ENCODE data around the gene THEM4. TPM values are rescaled to one million over a fixed set of nuclear protein-coding genes. Genes with fewer than 3 reads are reported as not detected.

Gene THEM4
- total RNA-seq, 1 experiment from 2014 or later: 1.2 TPM

DNA sequence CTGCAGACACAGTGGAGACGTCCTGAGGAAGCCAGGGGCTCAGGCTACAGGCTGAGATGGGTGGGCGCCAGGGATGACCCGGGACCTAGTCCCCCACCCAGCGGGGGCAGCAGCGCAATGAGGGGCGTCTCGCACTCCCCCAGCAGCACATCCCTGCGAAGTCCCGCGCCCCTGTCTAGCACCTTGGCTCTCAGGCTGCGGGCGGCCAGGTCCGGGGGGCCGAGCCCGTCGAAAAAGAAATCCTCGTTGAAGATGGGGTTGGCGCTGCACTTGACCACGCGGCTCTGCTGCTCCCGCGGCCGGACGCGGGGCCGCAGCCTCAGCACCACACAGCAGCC lies 71.5 kb downstream of the THEM4 start:
- Histone ChIP-seq H3K27ac (ENCODE audit: low read depth, low read length, poor library complexity, severe bottlenecking) (no peak overlapping the region), H3K27me3 (replicated peaks; ENCODE audit: insufficient read depth, low read depth, low read length, poor library complexity) (peaks cover 47% of the 10 kb centered on the region), H3K4me1 (ENCODE audit: insufficient read depth, low read length, poor library complexity, severe bottlenecking) (peaks cover 10% of the 10 kb centered on the region), H3K9me3 (ENCODE audit: low read depth, low read length, poor library complexity, severe bottlenecking) (no peaks in the 10 kb centered on the region), H3K36me3 (ENCODE audit: insufficient read depth, low read length, poor library complexity, severe bottlenecking) (no peaks in the 10 kb centered on the region), H3K4me3 (ENCODE audit: low read depth, low read length, poor library complexity, severe bottlenecking) (peak overlapping the region; percentile 40)
- no peak for TF ChIP-seq EZH2 (IDR thresholded peaks at IDR 0.05; ENCODE audit: borderline replicate concordance, low read depth, low read length, poor library complexity, severe bottlenecking)
- TF ChIP-seq, protein P1, sequence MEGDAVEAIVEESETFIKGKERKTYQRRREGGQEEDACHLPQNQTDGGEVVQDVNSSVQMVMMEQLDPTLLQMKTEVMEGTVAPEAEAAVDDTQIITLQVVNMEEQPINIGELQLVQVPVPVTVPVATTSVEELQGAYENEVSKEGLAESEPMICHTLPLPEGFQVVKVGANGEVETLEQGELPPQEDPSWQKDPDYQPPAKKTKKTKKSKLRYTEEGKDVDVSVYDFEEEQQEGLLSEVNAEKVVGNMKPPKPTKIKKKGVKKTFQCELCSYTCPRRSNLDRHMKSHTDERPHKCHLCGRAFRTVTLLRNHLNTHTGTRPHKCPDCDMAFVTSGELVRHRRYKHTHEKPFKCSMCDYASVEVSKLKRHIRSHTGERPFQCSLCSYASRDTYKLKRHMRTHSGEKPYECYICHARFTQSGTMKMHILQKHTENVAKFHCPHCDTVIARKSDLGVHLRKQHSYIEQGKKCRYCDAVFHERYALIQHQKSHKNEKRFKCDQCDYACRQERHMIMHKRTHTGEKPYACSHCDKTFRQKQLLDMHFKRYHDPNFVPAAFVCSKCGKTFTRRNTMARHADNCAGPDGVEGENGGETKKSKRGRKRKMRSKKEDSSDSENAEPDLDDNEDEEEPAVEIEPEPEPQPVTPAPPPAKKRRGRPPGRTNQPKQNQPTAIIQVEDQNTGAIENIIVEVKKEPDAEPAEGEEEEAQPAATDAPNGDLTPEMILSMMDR (conservative IDR thresholded peaks at IDR 0.05; ENCODE audit: low read depth, low read length): no peak
- DNase-seq (ENCODE audit: low spot score): no peak
- BruUV-seq (replicated peaks): no TSS peak
- POLR2A ChIA-PET (ENCODE audit: low non-redundant PET): no interaction called here
- CTCF ChIA-PET: no interaction called here
- intact Hi-C loops (cut with micrococcal nuclease; ENCODE audit: unreplicated experiment): loop anchor here (5.0 kb wide), 1 partner anchor 306 kb away; no protein-coding TSS in a partner anchor

DNA sequence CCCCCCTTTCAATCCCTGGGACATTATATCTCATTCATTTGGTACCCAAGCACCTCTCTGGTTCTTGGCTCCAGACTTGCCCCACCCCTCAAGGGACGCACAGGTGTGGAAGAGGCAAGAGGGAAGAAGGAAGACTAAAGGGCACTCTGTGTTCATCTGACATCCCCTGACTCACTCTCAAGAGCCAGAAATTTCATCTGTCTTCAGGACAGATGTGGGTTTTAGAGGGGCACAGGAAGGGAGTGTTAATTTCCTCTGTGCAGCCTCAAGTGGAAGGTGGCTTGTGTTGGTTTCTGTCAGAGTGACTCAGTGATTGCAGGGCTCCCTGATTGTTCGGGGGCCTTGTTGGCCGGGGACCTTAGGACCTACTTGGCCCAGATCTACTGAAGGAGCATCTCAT lies 72.1 kb downstream of the THEM4 start:
- BruUV-seq (replicated peaks): no TSS peak
- peaks cover 10% of the 10 kb centered on the region for H3K4me1 ChIP-seq (ENCODE audit: insufficient read depth, low read length, poor library complexity, severe bottlenecking)
- DNase-seq (ENCODE audit: low spot score): no peak
- intact Hi-C loops (cut with micrococcal nuclease; ENCODE audit: unreplicated experiment): loop anchor here (5.0 kb wide), 1 partner anchor 305 kb away; no protein-coding TSS in a partner anchor
- H3K9me3 ChIP-seq (ENCODE audit: low read depth, low read length, poor library complexity, severe bottlenecking): no peaks in the 10 kb centered on the region
- POLR2A ChIA-PET (ENCODE audit: low non-redundant PET): no interaction called here
- CTCF ChIA-PET: interaction anchor here (0.6 to 1.0 kb wide), 4 partner anchors 19 to 536 kb away, joined by 3 to 5 read pairs (median 4); no protein-coding TSS in a partner anchor
- no peak overlapping the region for H3K27ac ChIP-seq (ENCODE audit: low read depth, low read length, poor library complexity, severe bottlenecking)
- no peaks in the 10 kb centered on the region for H3K36me3 ChIP-seq (ENCODE audit: insufficient read depth, low read length, poor library complexity, severe bottlenecking)
- no peak overlapping the region for H3K4me3 ChIP-seq (ENCODE audit: low read depth, low read length, poor library complexity, severe bottlenecking)
- H3K27me3 ChIP-seq (replicated peaks; ENCODE audit: insufficient read depth, low read depth, low read length, poor library complexity): peaks cover 47% of the 10 kb centered on the region
- TF ChIP-seq, protein P1 (conservative IDR thresholded peaks at IDR 0.05; ENCODE audit: low read depth, low read length): no peak
- TF ChIP-seq EZH2 (IDR thresholded peaks at IDR 0.05; ENCODE audit: borderline replicate concordance, low read depth, low read length, poor library complexity, severe bottlenecking): no peak

DNA sequence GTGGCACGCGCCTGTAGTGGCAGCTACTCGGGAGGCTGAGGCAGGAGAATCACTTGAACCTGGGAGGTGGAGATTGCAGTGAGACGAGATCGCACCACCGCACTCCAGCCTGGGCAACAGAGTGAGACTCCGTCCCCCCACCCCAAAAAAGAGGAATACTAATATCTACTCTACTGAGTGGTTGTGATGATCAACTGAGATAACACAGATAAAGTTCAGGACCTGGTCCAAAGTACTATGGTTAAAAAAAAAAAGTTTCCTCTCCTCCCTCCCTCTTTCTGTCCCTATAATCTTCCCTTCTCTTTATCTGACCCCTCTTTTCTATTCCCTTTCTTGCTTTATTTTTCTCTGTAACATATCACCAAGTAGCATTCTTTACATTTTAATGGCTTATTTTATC lies 73.7 kb downstream of the THEM4 start:
- CTCF ChIA-PET: interaction anchor here (0.9 kb wide), 1 partner anchor 53 kb away, joined by 3 read pairs; no protein-coding TSS in a partner anchor
- Histone ChIP-seq H3K36me3 (ENCODE audit: insufficient read depth, low read length, poor library complexity, severe bottlenecking) (no peaks in the 10 kb centered on the region), H3K27ac (ENCODE audit: low read depth, low read length, poor library complexity, severe bottlenecking) (no peak overlapping the region), H3K9me3 (ENCODE audit: low read depth, low read length, poor library complexity, severe bottlenecking) (no peaks in the 10 kb centered on the region), H3K4me1 (ENCODE audit: insufficient read depth, low read length, poor library complexity, severe bottlenecking) (peaks cover 10% of the 10 kb centered on the region), H3K4me3 (ENCODE audit: low read depth, low read length, poor library complexity, severe bottlenecking) (no peak overlapping the region), H3K27me3 (replicated peaks; ENCODE audit: insufficient read depth, low read depth, low read length, poor library complexity) (peaks cover 38% of the 10 kb centered on the region)
- intact Hi-C loops (cut with micrococcal nuclease; ENCODE audit: unreplicated experiment): loop anchor here (5.0 kb wide), 1 partner anchor 303 kb away; no protein-coding TSS in a partner anchor
- no TSS peak for BruUV-seq (replicated peaks)
- POLR2A ChIA-PET (ENCODE audit: low non-redundant PET): no interaction called here
- DNase-seq (ENCODE audit: low spot score): no peak
- TF ChIP-seq EZH2 (IDR thresholded peaks at IDR 0.05; ENCODE audit: borderline replicate concordance, low read depth, low read length, poor library complexity, severe bottlenecking): no peak
- TF ChIP-seq, protein P1 (conservative IDR thresholded peaks at IDR 0.05; ENCODE audit: low read depth, low read length): no peak

Measured in A673 (cell line).